ENCODE data around the gene SRR.

The SRR gene

GRCh38 chr17:2347805-2348685 is 44.3 kb downstream of the SRR start:
- DNase-seq = peak; percentile 89

DNA sequence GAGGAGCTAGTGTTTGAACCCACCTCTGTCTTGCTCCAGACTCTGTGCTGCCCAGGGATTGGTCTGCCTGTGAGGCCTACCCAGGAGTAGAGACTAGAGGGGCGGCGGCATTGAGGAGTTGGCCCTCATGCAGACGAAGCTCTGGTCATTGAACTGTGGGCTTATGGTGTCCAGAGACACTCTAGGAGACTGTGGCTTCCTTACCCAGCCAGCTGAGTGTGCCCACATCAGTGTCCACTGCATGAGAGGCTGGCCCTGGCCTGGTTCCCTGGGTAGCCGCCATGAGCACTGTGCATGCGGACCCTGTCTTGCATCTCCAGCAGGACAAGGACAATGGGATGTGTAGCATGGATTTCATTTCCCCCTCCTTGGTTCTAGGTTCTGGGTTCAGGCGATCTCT is 47.5 kb downstream of the SRR start:
- no peak for DNase-seq

- no peak for DNase-seq
Observed at GRCh38 chr17:2354311-2354710, 50.6 kb downstream of the SRR start.

DNA sequence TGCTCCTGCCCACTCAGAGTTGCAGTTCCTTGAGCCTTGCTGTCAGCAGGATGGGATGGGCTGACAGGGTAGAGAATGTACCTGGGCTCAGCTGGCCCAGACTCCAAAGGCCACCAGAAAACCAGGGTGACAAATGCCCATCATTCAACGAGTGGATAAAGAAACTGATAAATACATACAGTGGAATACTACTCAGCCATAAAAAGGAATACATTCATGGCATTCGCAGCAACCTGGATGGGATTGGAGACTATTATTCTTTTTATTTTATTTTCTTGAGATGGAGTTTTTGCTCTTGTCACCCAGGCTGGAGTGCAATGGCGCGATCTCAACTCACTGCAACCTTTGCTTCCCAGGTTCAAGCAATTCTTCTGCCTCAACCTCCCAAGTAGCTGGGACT is 53.5 kb downstream of the SRR start:
- no peak for DNase-seq

GRCh38 chr17:2357931-2358434 is 54.2 kb downstream of the SRR start:
- DNase-seq = no peak

- DNase-seq = no peak
Observed at GRCh38 chr17:2361010-2361760, 57.4 kb downstream of the SRR start.

- DNase-seq = no peak
Observed at GRCh38 chr17:2362016-2362415, 58.3 kb downstream of the SRR start.

DNA sequence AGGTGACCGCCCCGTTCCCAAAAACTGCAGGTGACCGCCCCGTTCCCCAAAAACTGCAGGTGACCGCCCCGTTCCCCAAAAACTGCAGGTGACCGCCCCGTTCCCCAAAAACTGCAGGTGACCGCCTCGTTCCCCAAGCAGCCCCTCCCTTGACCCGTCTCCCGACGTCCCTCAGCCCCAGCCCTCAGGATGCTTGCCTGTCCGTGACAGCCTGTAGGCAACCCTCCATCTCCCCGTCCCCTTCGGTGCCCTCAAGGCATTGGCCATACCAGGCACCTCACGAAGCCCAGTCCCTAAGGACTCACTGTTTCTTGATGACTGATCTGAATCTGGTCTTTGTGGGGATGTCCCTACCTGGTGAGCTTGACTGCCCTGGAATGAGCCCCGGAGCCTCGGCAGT is 58.7 kb downstream of the SRR start:
- no peak for DNase-seq

DNA sequence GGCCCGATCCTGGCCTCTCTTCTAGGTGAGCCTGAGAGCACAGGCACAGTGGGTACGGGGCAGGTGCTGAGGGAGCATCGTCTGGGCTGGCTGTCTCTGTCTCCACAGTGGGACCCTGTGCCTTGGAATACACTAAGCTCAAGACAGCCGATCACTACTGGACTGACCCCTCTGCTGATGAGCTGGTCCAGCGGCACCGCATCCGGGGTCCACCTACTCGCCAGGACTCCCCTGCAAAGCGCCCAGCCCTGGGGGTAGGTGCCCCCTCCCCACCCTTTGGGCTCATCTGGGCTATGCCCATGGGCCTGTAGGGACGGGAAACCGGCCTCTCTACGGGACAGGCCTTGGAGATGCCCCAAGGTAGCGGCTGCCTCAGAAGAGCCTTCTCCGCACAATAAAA is 59.1 kb downstream of the SRR start:
- no peak for DNase-seq

GRCh38 chr17:2363318-2363717 is 59.6 kb downstream of the SRR start:
- no peak for DNase-seq

DNA sequence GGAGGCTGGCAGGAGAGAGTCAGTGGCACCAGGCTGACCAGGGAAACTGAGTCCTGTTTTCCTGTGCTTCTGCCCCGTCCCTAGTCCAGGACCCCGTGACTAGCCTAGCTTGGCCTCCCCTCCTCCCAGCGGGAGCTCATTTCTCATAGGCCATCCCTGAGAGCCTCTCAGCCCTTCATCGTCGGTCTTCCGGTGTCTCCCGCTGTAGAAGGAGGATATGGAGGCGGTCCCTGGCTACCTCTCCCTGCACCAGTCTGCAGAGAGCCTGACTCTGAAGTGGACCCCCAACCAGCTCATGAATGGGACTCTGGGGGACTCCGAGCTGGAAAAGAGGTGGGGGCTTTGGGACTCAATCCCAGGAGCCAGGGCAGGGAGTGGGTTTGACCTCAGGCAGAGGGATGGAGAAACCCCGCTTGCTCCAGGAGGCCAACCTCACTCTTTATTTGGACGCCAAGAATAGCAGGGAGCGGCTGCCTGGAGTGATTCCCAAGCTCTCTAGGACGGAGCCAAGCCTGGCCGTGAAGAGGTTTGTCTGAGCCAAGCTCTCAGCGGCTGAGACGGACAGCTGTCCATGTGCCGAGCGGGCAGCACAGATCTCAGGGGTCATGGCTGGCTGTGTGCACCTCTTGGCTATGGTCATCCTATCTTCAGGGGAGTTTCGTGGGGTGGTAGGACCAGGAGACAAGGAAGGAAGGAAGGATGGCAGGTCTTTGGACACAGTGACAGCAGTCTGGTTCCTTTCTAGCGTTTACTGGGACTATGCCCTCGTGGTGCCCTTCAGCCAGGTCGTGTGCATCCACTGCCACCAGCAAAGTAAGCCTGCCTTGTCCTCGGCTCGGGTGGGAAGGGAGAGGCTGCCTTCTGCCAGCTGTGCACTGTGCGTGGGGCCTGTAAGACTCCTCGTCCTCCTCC is 60.4 kb downstream of the SRR start:
- DNase-seq = no peak

GRCh38 chr17:2364763-2365116 is 61.0 kb downstream of the SRR start:
- DNase-seq = no peak

DNA sequence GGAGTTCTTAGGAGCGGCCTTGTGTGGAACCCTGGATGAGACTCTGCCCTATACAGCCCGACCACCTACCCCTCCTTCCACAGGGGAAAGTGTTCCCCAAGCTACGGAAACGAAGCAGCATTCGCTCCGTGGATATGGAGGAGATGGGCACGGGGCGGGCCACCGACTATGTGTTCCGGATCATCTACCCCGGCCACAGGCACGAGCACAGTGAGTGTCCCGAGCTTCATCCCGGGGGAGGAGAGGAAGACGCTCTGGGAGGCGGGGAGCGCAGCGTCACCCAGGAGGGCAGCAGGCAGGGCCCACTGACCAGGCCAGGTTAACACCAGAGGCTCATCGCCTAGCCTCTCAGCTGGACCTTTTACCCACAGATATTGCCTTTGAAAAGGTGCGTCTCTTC is 61.4 kb downstream of the SRR start:
- no peak for DNase-seq

DNA sequence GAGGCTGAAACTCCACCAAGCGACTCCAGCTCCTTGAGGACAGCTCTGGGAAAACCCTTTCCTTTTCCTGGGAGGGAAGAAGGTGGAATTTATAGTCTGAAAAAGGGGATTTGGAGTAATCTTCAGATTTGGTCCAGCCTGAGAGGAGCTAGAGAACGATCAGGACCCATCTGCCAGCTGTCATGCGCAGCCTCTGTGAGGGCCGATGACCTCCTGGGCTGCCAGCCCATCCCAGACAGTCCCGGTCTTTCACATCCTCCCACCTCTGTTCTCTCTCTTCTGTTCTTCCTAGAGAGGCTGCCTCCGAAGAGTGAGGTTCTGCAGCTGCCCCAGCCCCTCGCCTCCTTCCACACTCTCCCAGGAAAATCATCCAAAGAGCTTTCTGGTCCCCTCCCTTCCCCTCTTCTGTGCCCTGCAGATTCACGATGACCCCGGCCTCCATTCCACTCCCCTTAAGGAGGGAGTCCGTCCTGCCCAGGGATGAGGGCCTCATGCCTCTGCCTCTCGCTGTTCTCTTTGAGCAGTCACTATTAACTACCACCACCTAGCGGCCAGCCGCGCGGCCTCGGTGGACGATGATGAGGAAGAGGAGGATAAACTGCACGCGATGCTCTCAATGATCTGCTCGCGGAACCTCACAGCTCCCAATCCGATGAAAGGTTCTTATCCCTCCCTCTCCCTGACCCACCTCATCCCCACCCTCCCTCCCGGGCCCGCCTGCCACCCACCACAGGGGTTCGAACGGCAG is 63.2 kb downstream of the SRR start:
- DNase-seq = no peak

DNA sequence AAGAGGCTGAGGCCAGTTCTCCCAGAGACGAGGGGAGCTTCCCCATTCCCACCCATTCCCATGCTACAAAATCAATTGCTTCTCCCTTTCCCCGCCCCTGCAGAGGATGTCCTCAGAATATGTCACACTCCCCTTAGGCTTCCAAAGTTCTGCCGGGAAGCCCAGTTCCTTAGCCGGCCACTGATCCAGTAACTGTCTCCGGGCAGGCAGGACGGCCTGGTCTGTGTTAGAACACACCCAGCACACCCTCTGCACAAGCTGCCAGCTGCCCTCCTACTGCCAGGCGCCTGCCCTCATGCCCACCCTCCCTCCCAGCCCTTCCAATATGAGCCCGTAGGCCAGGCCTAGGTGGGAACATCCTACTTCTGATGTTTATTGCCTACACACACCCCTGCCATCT is 64.6 kb downstream of the SRR start:
- no peak for DNase-seq

DNA sequence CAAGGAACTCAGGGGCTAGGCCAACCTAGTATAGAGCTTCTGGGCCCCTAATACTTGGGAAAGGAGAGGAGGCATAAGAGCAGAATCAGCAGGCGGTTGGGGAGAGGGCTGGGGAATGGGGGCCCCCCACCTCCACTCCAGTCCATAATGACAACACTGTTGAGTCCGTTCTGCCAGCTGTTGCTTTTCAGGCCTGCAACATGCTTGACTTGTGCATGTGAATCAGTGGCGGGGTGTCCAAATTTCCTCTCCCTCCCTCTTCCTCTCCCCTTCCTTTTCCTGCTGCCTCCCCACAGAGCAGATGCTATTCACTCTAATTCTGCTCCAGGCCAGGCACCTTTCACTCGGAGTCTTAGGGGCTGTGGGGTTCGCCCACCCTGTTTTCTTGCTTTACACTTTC is 65.3 kb downstream of the SRR start:
- DNase-seq = no peak

- DNase-seq = no peak
Observed at GRCh38 chr17:2369551-2370210, 65.9 kb downstream of the SRR start.

- DNase-seq = no peak
Observed at GRCh38 chr17:2370211-2370589, 66.5 kb downstream of the SRR start.

GRCh38 chr17:2371183-2372130 is 67.7 kb downstream of the SRR start:
- DNase-seq = no peak

DNA sequence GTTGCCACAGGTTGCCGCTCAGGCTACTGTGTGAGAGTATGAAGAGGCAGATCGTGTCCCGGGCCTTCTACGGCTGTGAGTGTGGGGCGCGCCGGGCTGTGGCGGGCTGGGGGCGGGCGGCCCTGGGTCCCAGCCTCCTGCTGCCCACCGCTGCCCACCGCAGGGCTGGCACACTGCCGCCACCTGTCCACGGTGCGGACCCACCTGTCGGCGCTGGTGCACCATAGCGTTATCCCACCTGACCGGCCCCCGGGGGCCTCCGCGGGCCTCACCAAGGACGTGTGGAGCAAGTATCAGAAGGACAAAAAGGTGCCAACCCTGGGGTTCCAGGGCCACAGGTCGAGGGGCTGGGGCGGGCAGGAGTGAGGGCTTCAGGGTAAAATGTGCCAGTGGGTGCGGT is 68.4 kb downstream of the SRR start:
- DNase-seq = no peak

DNA sequence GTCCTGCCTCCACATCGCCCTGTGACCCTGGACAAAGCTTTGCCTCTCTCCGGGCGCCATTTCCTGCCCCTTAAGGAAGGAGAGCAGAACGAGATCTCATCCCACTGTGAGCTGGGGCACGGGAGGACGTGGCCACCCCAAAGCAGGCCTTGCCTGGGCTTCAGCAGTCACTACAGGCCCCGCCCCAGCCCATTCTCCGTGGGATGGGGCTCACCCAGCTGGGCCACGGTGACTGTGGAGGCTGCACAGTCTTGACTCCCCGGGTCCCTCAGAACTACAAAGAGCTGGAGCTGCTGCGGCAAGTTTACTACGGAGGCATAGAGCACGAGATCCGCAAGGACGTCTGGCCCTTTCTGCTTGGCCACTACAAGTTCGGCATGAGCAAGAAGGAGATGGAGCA is 68.9 kb downstream of the SRR start:
- DNase-seq = no peak
